Hepatocyte (in vitro differentiated cells): Measurements from ENCODE around the gene SEMA5A. TPM values are rescaled to one million over a fixed set of nuclear protein-coding genes. Genes with fewer than 3 reads are reported as not detected.
A peak's percentile ranks its signal among the peaks of the same experiment; 100 is the strongest.

ENCODE experiments used
- DNase-seq: peaks from one replicate; pipeline ENCODE4 v3.0.0-alpha.2; 2016; ENCODE audit warnings: low spot score
- H2AFZ ChIP-seq: fragments of 200-600 bp; sonication (generic); 2 replicates; pipeline ENCODE4 v1.6.0; 2016; ENCODE audit warnings: antibody characterized with exemption, mild to moderate bottlenecking
- H3K27ac ChIP-seq: fragments of 200-600 bp; sonication (generic); 2 replicates; pipeline ENCODE4 v1.5.1; 2016; ENCODE audit warnings: mild to moderate bottlenecking
- H3K27me3 ChIP-seq: fragments of 200-600 bp; sonication (generic); 2 replicates; pipeline ENCODE4 v1.6.1; 2016
- H3K36me3 ChIP-seq: fragments of 200-600 bp; sonication (generic); replicated peaks from 2 replicates; pipeline ENCODE4 v1.5.1; 2016; ENCODE audit warnings: low read depth; ENCODE audit not compliant: insufficient read depth
- H3K4me1 ChIP-seq: fragments of 200-600 bp; sonication (generic); 2 replicates; pipeline ENCODE4 v1.5.1; 2016; ENCODE audit warnings: mild to moderate bottlenecking, moderate library complexity; ENCODE audit not compliant: insufficient read depth
- H3K4me2 ChIP-seq: fragments of 200-600 bp; sonication (generic); 2 replicates; pipeline ENCODE4 v1.6.0; 2016
- H3K4me3 ChIP-seq: fragments of 200-600 bp; sonication (generic); 2 replicates; pipeline ENCODE4 v1.5.1; 2016; ENCODE audit warnings: mild to moderate bottlenecking
- H3K79me2 ChIP-seq: fragments of 200-600 bp; sonication (generic); 2 replicates; pipeline ENCODE4 v1.6.0; 2017; ENCODE audit warnings: mild to moderate bottlenecking
- H3K9me2 ChIP-seq: fragments of 200-600 bp; sonication (generic); replicated peaks from 2 replicates; pipeline ENCODE4 v1.6.0; 2017; ENCODE audit warnings: mild to moderate bottlenecking; ENCODE audit not compliant: insufficient read depth
- H3K9me3 ChIP-seq: fragments of 200-600 bp; sonication (generic); 2 replicates; pipeline ENCODE4 v1.5.1; 2016; ENCODE audit warnings: low read depth, mild to moderate bottlenecking
- H4K20me1 ChIP-seq: fragments of 200-600 bp; sonication (generic); 2 replicates; pipeline ENCODE4 v1.6.0; 2016; ENCODE audit warnings: mild to moderate bottlenecking; ENCODE audit not compliant: insufficient read depth, poor library complexity, severe bottlenecking
- CTCF ChIP-seq: fragments of 200-600 bp; sonication (generic); IDR thresholded peaks from 2 replicates; pipeline ENCODE4 v1.5.1; 2016; ENCODE audit warnings: antibody characterized with exemption, mild to moderate bottlenecking; ENCODE audit not compliant: poor library complexity
- EZH2 ChIP-seq: fragments of 200-600 bp; sonication (generic); IDR thresholded peaks from 2 replicates; pipeline ENCODE4 v1.6.1; 2016; ENCODE audit warnings: antibody characterized with exemption, mild to moderate bottlenecking, borderline replicate concordance
- EZH2phosphoT487 ChIP-seq: fragments of 200-600 bp; sonication (generic); IDR thresholded peaks from one replicate; pipeline ENCODE4 v1.6.1; 2018; ENCODE audit warnings: antibody characterized with exemption, mild to moderate bottlenecking, low read depth, moderate library complexity; ENCODE audit not compliant: unreplicated experiment, severe bottlenecking
- WGBS: methylation state at CpG from one replicate; pipeline ENCODE4 v1.1.6; 2016; ENCODE audit warnings: low lambda C conversion rate; ENCODE audit errors: missing lambda C conversion rate; 5-methylcytosine and 5-hydroxymethylcytosine counted together
- polyA plus RNA-seq: library from polyadenylated mRNA; unstranded; fragments of >200 nt; fragmentation: Nextera tagmentation; extraction: Ambion mirVana; gene quantifications from 2 replicates; pipeline ENCODE4 v1.2.1, GENCODE V29; 2016
- total RNA-seq: library from RNA; depleted of rRNA; stranded (reverse); fragments of >200 nt; gene quantifications from 2 replicates; pipeline ENCODE4 v1.2.3, GENCODE V29; 2014

The SEMA5A gene
- 21.7 and 27.0 TPM in 2 replicates for total RNA-seq
- 10.7 and 14.8 TPM in 2 replicates for polyA plus RNA-seq

GRCh38 chr5:9545992-9546851 lies at the start of gene SEMA5A:
Gene SEMA5A, minus strand, starts transcription at chr5:9546075. Its CDS starts 166,129 bp downstream, at chr5:9379946.
- peak within 1 kb of the TSS; percentile 67 for H2AFZ ChIP-seq
- H4K20me1 ChIP-seq, result no peaks in the 10 kb centered on the region
- H3K9me3 ChIP-seq, result no peaks in the 10 kb centered on the region
- peaks cover 10% of the 10 kb centered on the region for H3K4me1 ChIP-seq
- H3K36me3 ChIP-seq, result no peaks in the 10 kb centered on the region
- H3K79me2 ChIP-seq, result peaks cover 61% of the 10 kb centered on the region
- peak within 1 kb of the TSS; percentile 95 for H3K4me3 ChIP-seq
- peak within 1 kb of the TSS; percentile 95 for H3K27ac ChIP-seq
- peak within 1 kb of the TSS; percentile 96 for H3K4me2 ChIP-seq
- DNase-seq, result peak; percentile 88
- no peak for TF ChIP-seq EZH2phosphoT487
- TF ChIP-seq CTCF, result peak; percentile 21
- under 1% methylated on average over 37 of the region's 84 CpGs for WGBS
- peaks cover 5% of the 10 kb centered on the region for H3K27me3 ChIP-seq
- no peaks in the 10 kb centered on the region for H3K9me2 ChIP-seq

- no peaks in the 10 kb centered on the region for H3K36me3 ChIP-seq
- H3K4me2 ChIP-seq, result no peak overlapping the region
- H3K79me2 ChIP-seq, result no peaks in the 10 kb centered on the region
- no peak overlapping the region for H3K27ac ChIP-seq
- peaks cover 6% of the 10 kb centered on the region for H3K4me1 ChIP-seq
- no peak for TF ChIP-seq EZH2
- TF ChIP-seq CTCF, result no peak
- TF ChIP-seq EZH2phosphoT487, result no peak
- H3K9me3 ChIP-seq, result no peaks in the 10 kb centered on the region
- H2AFZ ChIP-seq, result no peak overlapping the region
- no peaks in the 10 kb centered on the region for H4K20me1 ChIP-seq
- no peaks in the 10 kb centered on the region for H3K9me2 ChIP-seq
- no peak for DNase-seq
- no peak overlapping the region for H3K4me3 ChIP-seq
- H3K27me3 ChIP-seq, result no peaks in the 10 kb centered on the region
Observed at GRCh38 chr5:9594913-9595312, 49.0 kb upstream of the SEMA5A start.

- Histone ChIP-seq H3K27me3 (no peaks in the 10 kb centered on the region), H4K20me1 (no peaks in the 10 kb centered on the region), H3K4me2 (no peak overlapping the region), H3K36me3 (no peaks in the 10 kb centered on the region), H3K9me2 (no peaks in the 10 kb centered on the region), H3K4me1 (no peaks in the 10 kb centered on the region), H2AFZ (no peak overlapping the region), H3K4me3 (no peak overlapping the region), H3K79me2 (no peaks in the 10 kb centered on the region), H3K27ac (no peak overlapping the region), H3K9me3 (no peaks in the 10 kb centered on the region)
- no peak for TF ChIP-seq EZH2phosphoT487
- no peak for TF ChIP-seq EZH2
- TF ChIP-seq CTCF, result no peak
- DNase-seq, result no peak
- 86% methylated on average over 7 of the region's 7 CpGs for WGBS
Observed at GRCh38 chr5:9589049-9589835, 43.4 kb upstream of the SEMA5A start.
